T-cell (primary cell): Measurements from ENCODE around the gene NCMAP. TPM values are rescaled to one million over a fixed set of nuclear protein-coding genes. Genes with fewer than 3 reads are reported as not detected.

Source experiments
- ATAC-seq, 4 experiments: fragments of 200-7000 bp in 3 of 4; fragments of 150-1000 bp in 1 of 4; cut with Tn5 transposase; replicated peaks in 1 of 4; 1 replicate in 3 of 4; 2 replicates in 1 of 4; pipeline ENCODE4 v1.10.0; 2021; ENCODE audit warnings: moderate library complexity in 3 of 4, mild to moderate bottlenecking in 2 of 4, moderate number of reproducible peaks in 1 of 4
- CTCF ChIA-PET, 2 donors: fragments of 300-600 bp; sonication (Branson Sonifier 250); formaldehyde crosslinking; loops; one replicate each; lab custom pipeline; 2022; ENCODE audit warnings: antibody characterized with exemption in 2 of 2; lab: Charles Lee
- POLR2A ChIA-PET, 2 donors: fragments of 300-600 bp; sonication (Branson Sonifier 250); formaldehyde crosslinking; loops; one replicate each; lab custom pipeline; 2022; ENCODE audit warnings: antibody characterized with exemption in 2 of 2; lab: Charles Lee
- DNase-seq, 35 experiments: peaks; one replicate each; pipeline versions ENCODE4 v3.0.0 to v3.0.0-alpha.2; 2013 to 2023
- H3K27ac ChIP-seq: one replicate; pipeline ENCODE4 v1.5.1; 2013; ENCODE audit warnings: low read length
- H3K27me3 ChIP-seq, 2 experiments: replicated peaks in 1 of 2; 1 replicate in 1 of 2; 2 replicates in 1 of 2; pipeline versions ENCODE4 v1.6.1 to v1.7.0; 2013; ENCODE audit warnings: low read length in 1 of 2, mixed read lengths in 1 of 2; ENCODE audit not compliant: control insufficient read depth in 2 of 2, insufficient read depth in 2 of 2; ENCODE audit errors: extremely low read depth in 1 of 2
- H3K36me3 ChIP-seq, 2 donors: 1 replicate in 1 of 2; 2 replicates in 1 of 2; pipeline versions ENCODE4 v1.6.1 to v1.7.0; 2013; ENCODE audit warnings: low read length in 1 of 2; ENCODE audit not compliant: control insufficient read depth in 2 of 2, insufficient read depth in 1 of 2; ENCODE audit errors: extremely low read depth in 1 of 2
- H3K4me1 ChIP-seq, 2 experiments: 1 replicate in 1 of 2; 2 replicates in 1 of 2; pipeline versions ENCODE4 v1.6.1 to v1.7.0; 2013; ENCODE audit warnings: low read length in 2 of 2, mixed read lengths in 1 of 2; ENCODE audit not compliant: insufficient read depth in 2 of 2, control insufficient read depth in 1 of 2; ENCODE audit errors: extremely low read depth in 1 of 2
- H3K4me3 ChIP-seq, 2 donors: 1 replicate in 1 of 2; 2 replicates in 1 of 2; pipeline versions ENCODE4 v1.5.1 to v1.7.0; 2013; ENCODE audit warnings: mild to moderate bottlenecking in 2 of 2, low read length in 1 of 2, moderate library complexity in 1 of 2; ENCODE audit not compliant: control insufficient read depth in 1 of 2; ENCODE audit errors: extremely low read depth in 1 of 2
- H3K9me3 ChIP-seq: 2 replicates; pipeline ENCODE4 v1.7.0; 2013
- H3K27ac Mint-ChIP-seq, 2 donors: one replicate each; pipeline ENCODE4 v1.8.0; 2020 to 2021; ENCODE audit warnings: mild to moderate bottlenecking in 2 of 2, mixed read lengths in 2 of 2
- H3K27me3 Mint-ChIP-seq, 2 donors: one replicate each; pipeline ENCODE4 v1.8.0; 2021 to 2022; ENCODE audit warnings: mixed read lengths in 2 of 2
- H3K36me3 Mint-ChIP-seq: one replicate; pipeline ENCODE4 v1.8.0; 2021; ENCODE audit warnings: mixed read lengths
- H3K4me1 Mint-ChIP-seq, 3 donors: one replicate each; pipeline ENCODE4 v1.8.0; 2020 to 2022; ENCODE audit warnings: mixed read lengths in 3 of 3, mild to moderate bottlenecking in 1 of 3
- H3K4me3 Mint-ChIP-seq, 3 donors: one replicate each; pipeline ENCODE4 v1.8.0; 2020 to 2022; ENCODE audit warnings: mild to moderate bottlenecking in 3 of 3, mixed read lengths in 3 of 3, moderate library complexity in 3 of 3
- H3K9me3 Mint-ChIP-seq, 3 donors: one replicate each; pipeline ENCODE4 v1.8.0; 2020 to 2022; ENCODE audit warnings: mixed read lengths in 3 of 3
- WGBS: methylation state at CpG from one replicate; pipeline ENCODE4 v1.1.5; 2013; ENCODE audit warnings: missing lambda C conversion rate; ENCODE audit not compliant: insufficient coverage; 5-methylcytosine and 5-hydroxymethylcytosine counted together
- total RNA-seq, 35 experiments: library from RNA in 6 of 35; stranded (reverse) in 6 of 35; fragments of 120-200 nt in 1 of 35; gene quantifications; one replicate each; pipeline versions ENCODE4 v1.2.1 to v1.2.4 and lab custom pipeline; 2013 to 2026

Gene NCMAP
- total RNA-seq, 5 donors from 2014 or later (not counting 1 experiment from before 2014, with no cell fraction given): 0.13 to 0.23 (median 0.19) TPM; not detected in 1

DNA sequence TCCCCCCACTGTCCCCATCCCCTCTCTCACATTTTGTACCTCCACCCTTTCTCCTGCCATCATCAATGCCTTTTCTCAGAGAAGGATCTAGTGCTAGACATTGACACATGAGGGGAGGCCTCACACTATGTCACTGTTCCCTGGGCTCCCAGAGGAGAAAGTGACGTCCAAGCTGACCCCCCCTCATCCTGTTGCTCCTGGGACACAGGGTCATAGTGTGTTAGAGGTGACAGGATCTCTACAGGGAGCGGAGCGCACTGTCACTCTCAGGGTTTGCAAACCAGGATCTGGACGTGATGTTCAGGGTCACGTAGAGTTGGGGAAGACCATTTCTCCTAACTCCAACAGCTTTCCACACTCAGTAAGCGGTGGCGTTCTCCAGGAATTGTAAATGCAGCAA, 2.6 kb downstream of the NCMAP start:
- no peaks in the 10 kb centered on the region for H3K36me3 Mint-ChIP-seq
- Histone ChIP-seq H3K9me3 (no peaks in the 10 kb centered on the region), H3K4me3 (no peak overlapping the region), H3K4me1 (peaks cover 0 to 15% of the 10 kb centered on the region in 2 experiments), H3K27ac (no peak overlapping the region), H3K36me3 (no peaks in the 10 kb centered on the region), H3K27me3 (peaks cover 0 to 55% of the 10 kb centered on the region in 2 experiments)
- no peak overlapping the region for H3K27ac Mint-ChIP-seq
- peaks cover 0 to 25% of the 10 kb centered on the region in 2 donors for H3K27me3 Mint-ChIP-seq
- ChIA-PET CTCF (interaction anchor here in 1 of 2 donors (0.6 kb wide), 1 partner anchor 21 kb away, joined by 3 read pairs; no protein-coding TSS in a partner anchor), POLR2A (interaction anchor here in 1 of 2 donors (0.6 kb wide), 1 partner anchor 118 kb away, joined by 3 read pairs; no protein-coding TSS in a partner anchor)
- DNase-seq (no peak), ATAC-seq (no peak)
- WGBS: no CpG with 5 or more reads among the region's 7 CpGs
- H3K4me1 Mint-ChIP-seq: peaks cover 15 to 25% (median 18%) of the 10 kb centered on the region in 3 donors
- no peaks in the 10 kb centered on the region for H3K9me3 Mint-ChIP-seq
- no peak overlapping the region for H3K4me3 Mint-ChIP-seq

DNA sequence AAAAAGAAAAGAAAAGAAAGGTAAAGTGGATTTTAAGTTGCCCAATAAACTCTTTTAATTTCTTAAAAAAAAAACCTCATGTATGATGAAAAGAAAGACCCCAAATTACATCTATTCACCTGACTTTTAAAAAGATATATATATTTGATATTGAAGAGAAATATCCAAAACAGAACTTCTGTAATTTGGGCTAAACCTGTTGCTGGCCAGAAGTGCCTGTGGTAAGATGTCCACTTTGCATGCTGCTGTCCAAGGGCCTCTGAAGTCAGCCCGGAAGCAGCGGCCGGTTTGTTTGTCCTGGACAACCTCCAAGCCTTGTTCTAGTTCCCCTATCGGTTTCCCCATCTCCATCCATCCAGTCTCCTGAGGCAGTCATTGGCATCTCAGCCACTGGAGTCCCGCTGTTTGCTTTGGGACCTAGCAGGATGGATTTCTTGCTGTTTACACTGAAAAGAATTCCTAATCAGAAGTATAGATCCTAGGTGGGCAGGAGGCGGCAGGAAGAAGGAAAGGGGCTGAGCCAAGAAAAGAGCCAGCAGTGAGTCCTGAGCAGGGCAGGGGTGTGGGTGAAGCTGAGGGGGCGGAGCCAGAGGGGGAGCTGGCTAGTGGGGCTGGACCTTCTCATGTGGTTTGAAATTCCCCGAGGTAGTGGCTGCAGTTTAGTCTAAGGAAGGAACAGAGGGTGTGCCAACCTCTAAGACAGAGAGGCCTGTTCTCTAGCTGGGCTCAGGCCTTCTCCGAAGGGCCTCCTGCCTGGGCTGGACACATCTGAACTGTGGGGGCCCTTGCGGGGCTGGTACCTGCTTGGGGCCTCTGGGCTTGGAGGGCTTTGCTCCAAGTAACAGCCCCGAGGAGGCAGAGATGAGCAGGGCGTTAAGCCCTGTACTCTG, 3.3 kb downstream of the NCMAP start:
- peaks cover 0 to 53% of the 10 kb centered on the region in 2 experiments for H3K27me3 ChIP-seq
- H3K27ac ChIP-seq: no peak overlapping the region
- ATAC-seq (no peak), DNase-seq (no peak)
- H3K4me3 ChIP-seq: no peak overlapping the region
- H3K4me1 ChIP-seq: peaks cover 0 to 15% of the 10 kb centered on the region in 2 experiments
- H3K36me3 ChIP-seq: no peaks in the 10 kb centered on the region
- WGBS: 78% methylated on average over 7 of the region's 12 CpGs
- Mint-ChIP-seq H3K9me3 (no peaks in the 10 kb centered on the region), H3K4me3 (no peak overlapping the region), H3K4me1 (peaks cover 15 to 25% (median 18%) of the 10 kb centered on the region in 3 donors), H3K27me3 (peaks cover 0 to 25% of the 10 kb centered on the region in 2 donors), H3K36me3 (no peaks in the 10 kb centered on the region), H3K27ac (no peak overlapping the region)
- CTCF ChIA-PET: interaction anchor here in 1 of 2 donors (0.7 to 1.3 kb wide), 2 partner anchors 9 to 168 kb away, joined by 3 read pairs; no protein-coding TSS in a partner anchor
- POLR2A ChIA-PET: interaction anchor here in 1 of 2 donors (0.6 kb wide), 1 partner anchor 118 kb away, joined by 3 read pairs; no protein-coding TSS in a partner anchor
- no peaks in the 10 kb centered on the region for H3K9me3 ChIP-seq

- ATAC-seq (no peak), DNase-seq (no peak)
- 72% methylated on average over 4 of the region's 6 CpGs for WGBS
- no peak overlapping the region for H3K4me3 Mint-ChIP-seq
- Histone ChIP-seq H3K4me1 (peaks cover 0 to 13% of the 10 kb centered on the region in 2 experiments), H3K9me3 (no peaks in the 10 kb centered on the region), H3K4me3 (no peak overlapping the region), H3K27me3 (peaks cover 0 to 44% of the 10 kb centered on the region in 2 experiments), H3K36me3 (no peaks in the 10 kb centered on the region), H3K27ac (no peak overlapping the region)
- ChIA-PET POLR2A (no interaction called here), CTCF (interaction anchor here in 1 of 2 donors (0.6 to 1.4 kb wide), 5 partner anchors 27 to 169 kb away, joined by 3 to 4 read pairs (median 3); no protein-coding TSS in a partner anchor)
- peaks cover 13 to 20% (median 15%) of the 10 kb centered on the region in 3 donors for H3K4me1 Mint-ChIP-seq
- peaks cover 0 to 24% of the 10 kb centered on the region in 2 donors for H3K27me3 Mint-ChIP-seq
- H3K36me3 Mint-ChIP-seq: no peaks in the 10 kb centered on the region
- no peak overlapping the region for H3K27ac Mint-ChIP-seq
- H3K9me3 Mint-ChIP-seq: no peaks in the 10 kb centered on the region
These were observed 4.5 kb downstream of the NCMAP start for GRCh38 chr1:24560361-24560760.

DNA sequence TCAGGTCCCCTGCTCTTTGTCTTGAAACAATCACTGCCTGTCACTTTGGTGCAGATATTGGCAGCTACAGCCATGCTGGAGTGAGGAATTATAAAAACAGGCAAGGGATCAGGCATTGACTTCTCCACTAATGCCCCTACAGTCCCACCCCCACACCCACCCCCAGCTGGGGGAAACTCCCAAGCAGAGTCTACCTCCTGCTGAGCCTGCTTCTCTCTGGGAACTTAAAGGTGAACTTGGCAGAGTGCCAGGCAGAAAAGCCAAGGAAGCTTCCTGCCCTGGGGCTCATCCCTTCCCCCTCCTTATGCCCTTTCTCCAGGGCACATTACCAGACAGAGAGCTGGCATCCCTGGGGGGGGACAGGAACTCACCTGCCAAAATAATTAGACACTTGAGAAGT, 6.7 kb downstream of the NCMAP start:
- H3K9me3 Mint-ChIP-seq: no peaks in the 10 kb centered on the region
- Histone ChIP-seq H3K27ac (no peak overlapping the region), H3K36me3 (no peaks in the 10 kb centered on the region), H3K4me1 (no peaks in the 10 kb centered on the region), H3K9me3 (no peaks in the 10 kb centered on the region), H3K4me3 (no peak overlapping the region), H3K27me3 (peaks cover 0 to 23% of the 10 kb centered on the region in 2 experiments)
- ChIA-PET CTCF (interaction anchor here in 1 of 2 donors (0.7 to 0.9 kb wide), 3 partner anchors 168 to 913 kb away, joined by 3 to 12 read pairs (median 5); no protein-coding TSS in a partner anchor), POLR2A (no interaction called here)
- H3K27ac Mint-ChIP-seq: no peak overlapping the region
- peaks cover 4 to 12% (median 5%) of the 10 kb centered on the region in 3 donors for H3K4me1 Mint-ChIP-seq
- H3K27me3 Mint-ChIP-seq: peaks cover 0 to 10% of the 10 kb centered on the region in 2 donors
- ATAC-seq: peak in 1 of 4 experiments; percentile 31
- H3K4me3 Mint-ChIP-seq: no peak overlapping the region
- H3K36me3 Mint-ChIP-seq: no peaks in the 10 kb centered on the region
- no peak for DNase-seq

DNA sequence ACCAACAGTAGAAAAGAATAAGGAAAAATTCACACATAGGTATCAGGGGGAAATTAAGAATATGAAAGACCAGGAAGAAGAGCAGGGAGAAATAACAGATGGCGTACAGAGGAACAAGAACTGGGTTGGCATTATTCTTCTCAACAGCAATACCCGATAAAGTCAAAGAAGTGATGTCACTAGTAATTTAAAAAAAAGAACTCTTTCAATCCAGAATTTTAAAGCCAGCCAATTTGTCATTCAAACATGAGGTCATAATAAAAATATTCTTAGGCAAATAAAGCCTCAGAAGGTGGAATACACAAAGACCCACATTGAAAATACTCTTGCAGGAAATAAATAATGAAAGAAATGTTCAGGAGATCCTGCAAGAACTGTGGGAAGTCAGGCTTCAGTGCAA, 8.8 kb downstream of the NCMAP start:
- ATAC-seq (no peak), DNase-seq (no peak)
- H3K36me3 ChIP-seq: no peaks in the 10 kb centered on the region
- no CpG with 5 or more reads among the region's 2 CpGs for WGBS
- peak overlapping the region in 1 of 2 donors; percentile 6 for H3K27ac Mint-ChIP-seq
- no peaks in the 10 kb centered on the region for H3K36me3 Mint-ChIP-seq
- no peaks in the 10 kb centered on the region for H3K27me3 Mint-ChIP-seq
- ChIA-PET POLR2A (interaction anchor here (0.6 to 0.7 kb wide), 2 partner anchors 16 to 72 kb away, joined by 3 to 5 read pairs; no protein-coding TSS in a partner anchor), CTCF (interaction anchor here in 1 of 2 donors (0.6 to 1.2 kb wide), 4 partner anchors 20 to 1828 kb away, joined by 3 read pairs; no protein-coding TSS in a partner anchor)
- no peaks in the 10 kb centered on the region for H3K4me1 ChIP-seq
- H3K27ac ChIP-seq: no peak overlapping the region
- no peaks in the 10 kb centered on the region for H3K9me3 Mint-ChIP-seq
- H3K4me3 ChIP-seq: no peak overlapping the region
- no peak overlapping the region for H3K4me3 Mint-ChIP-seq
- H3K9me3 ChIP-seq: no peaks in the 10 kb centered on the region
- H3K4me1 Mint-ChIP-seq: peaks cover 6 to 15% (median 8%) of the 10 kb centered on the region in 3 donors
- H3K27me3 ChIP-seq: peaks cover 0 to 9% of the 10 kb centered on the region in 2 experiments

GRCh38 chr1:24566236-24566867, 10.5 kb downstream of the NCMAP start:
- Histone ChIP-seq H3K4me3 (no peak overlapping the region), H3K27ac (no peak overlapping the region), H3K9me3 (no peaks in the 10 kb centered on the region), H3K27me3 (peaks cover 0 to 2% of the 10 kb centered on the region in 2 experiments), H3K4me1 (no peaks in the 10 kb centered on the region), H3K36me3 (no peaks in the 10 kb centered on the region)
- Mint-ChIP-seq H3K4me1 (peaks cover 6 to 15% (median 8%) of the 10 kb centered on the region in 3 donors), H3K27ac (no peak overlapping the region), H3K36me3 (no peaks in the 10 kb centered on the region), H3K4me3 (no peak overlapping the region), H3K27me3 (no peaks in the 10 kb centered on the region), H3K9me3 (no peaks in the 10 kb centered on the region)
- 100% methylated on average over 1 of the region's 3 CpGs for WGBS
- ChIA-PET CTCF (no interaction called here), POLR2A (no interaction called here)
- ATAC-seq: no peak
- no peak for DNase-seq
